DND-41 (cell line): Measurements from ENCODE around the gene TERB1.
A peak's percentile ranks its signal among the peaks of the same experiment; 100 is the strongest.

Experiments
- ATAC-seq: fragments of 200-7000 bp; cut with Tn5 transposase; 3 replicates; pipeline ENCODE4 v1.9.1; 2021; ENCODE audit warnings: low read depth; ENCODE audit not compliant: insufficient read depth
- DNase-seq: peaks from one replicate; pipeline ENCODE4 v3.0.0-alpha.2; 2020
- H2AFZ ChIP-seq: 2 replicates; pipeline ENCODE4 v1.6.0; 2012; ENCODE audit warnings: low read depth, low read length
- H3K27ac ChIP-seq: 2 replicates; pipeline ENCODE4 v1.5.1; 2012; ENCODE audit warnings: low read length, inconsistent platforms
- H3K27me3 ChIP-seq: fragments of 200-600 bp; sonication (generic); 2 replicates; pipeline ENCODE4 v1.6.0; 2012; ENCODE audit warnings: low read length, mild to moderate bottlenecking, inconsistent platforms; ENCODE audit not compliant: insufficient read depth, poor library complexity
- H3K36me3 ChIP-seq: 2 replicates; pipeline ENCODE4 v1.5.1; 2012; ENCODE audit warnings: low read length, inconsistent platforms; ENCODE audit not compliant: insufficient read depth
- H3K4me1 ChIP-seq: 2 replicates; pipeline ENCODE4 v1.5.1; 2012; ENCODE audit warnings: mild to moderate bottlenecking, low read length; ENCODE audit not compliant: insufficient read depth
- H3K4me2 ChIP-seq: 2 replicates; pipeline ENCODE4 v1.6.0; 2012; ENCODE audit warnings: mild to moderate bottlenecking, moderate library complexity, low read length, inconsistent platforms; ENCODE audit not compliant: insufficient read depth
- H3K4me3 ChIP-seq, 2 experiments: fragments of 200-600 bp in 1 of 2; shearing (Covaris generic) in 1 of 2; 2 replicates each; pipeline ENCODE4 v1.5.1; 2012 to 2016; ENCODE audit warnings: inconsistent platforms in 2 of 2, low read length in 2 of 2, mild to moderate bottlenecking in 2 of 2, low read depth in 1 of 2, moderate library complexity in 1 of 2
- H3K79me2 ChIP-seq: 2 replicates; pipeline ENCODE4 v1.6.0; 2012; ENCODE audit warnings: low read length, inconsistent platforms; ENCODE audit not compliant: insufficient read depth
- H3K9ac ChIP-seq: 2 replicates; pipeline ENCODE4 v1.6.0; 2012; ENCODE audit warnings: low read depth, mild to moderate bottlenecking, inconsistent platforms, low read length, moderate library complexity
- H3K9me3 ChIP-seq: 2 replicates; pipeline ENCODE4 v1.5.1; 2012; ENCODE audit warnings: low read length, moderate library complexity, mild to moderate bottlenecking, inconsistent platforms; ENCODE audit not compliant: insufficient read depth, severe bottlenecking
- H4K20me1 ChIP-seq: 2 replicates; pipeline ENCODE4 v1.6.0; 2012; ENCODE audit warnings: low read length; ENCODE audit not compliant: insufficient read depth
- CTCF ChIP-seq: IDR thresholded peaks from 2 replicates; pipeline ENCODE4 v1.5.1; 2012; ENCODE audit warnings: borderline replicate concordance, low read length, moderate library complexity, mild to moderate bottlenecking; ENCODE audit not compliant: poor library complexity, severe bottlenecking; ENCODE audit errors: extremely low read depth
- EZH2 ChIP-seq: IDR thresholded peaks from 3 replicates; pipeline ENCODE4 v1.6.1; 2012; ENCODE audit warnings: borderline replicate concordance, low read depth, mild to moderate bottlenecking, moderate library complexity, low read length, inconsistent platforms; ENCODE audit not compliant: severe bottlenecking

TERB1 gene

GRCh38 chr16:66751303-66751991 is 49.9 kb downstream of the TERB1 start, which contains the start of gene DYNC1LI2:
DYNC1LI2 (minus strand) TSS chr16:66751609; CDS start chr16:66751591, 18 bp downstream.
- H3K4me3 ChIP-seq, result peak within 1 kb of the TSS; percentile 73 to 86; a peak in 3 of 4 replicates
- H3K36me3 ChIP-seq, result peaks cover 37% of the 10 kb centered on the region
- H4K20me1 ChIP-seq, result peaks cover 19% of the 10 kb centered on the region
- H2AFZ ChIP-seq, result peak within 1 kb of the TSS; percentile 76
- H3K4me2 ChIP-seq, result peak within 1 kb of the TSS; percentile 77
- peaks cover 49% of the 10 kb centered on the region for H3K79me2 ChIP-seq
- H3K27me3 ChIP-seq, result peaks cover 8% of the 10 kb centered on the region
- peak within 1 kb of the TSS; percentile 92 for H3K27ac ChIP-seq
- ATAC-seq (peak; percentile 88), DNase-seq (peak; percentile 82)
- H3K9ac ChIP-seq, result peak within 1 kb of the TSS; percentile 85
- H3K4me1 ChIP-seq, result peaks cover 44% of the 10 kb centered on the region
- TF ChIP-seq EZH2 (no peak), CTCF (peak; percentile 96)
- no peaks in the 10 kb centered on the region for H3K9me3 ChIP-seq

GRCh38 chr16:66751053-66751302 is 50.4 kb downstream of the TERB1 start:
- Histone ChIP-seq H2AFZ (peak overlapping the region; percentile 76), H3K79me2 (peaks cover 53% of the 10 kb centered on the region), H4K20me1 (peaks cover 22% of the 10 kb centered on the region), H3K36me3 (peaks cover 42% of the 10 kb centered on the region), H3K9me3 (no peaks in the 10 kb centered on the region), H3K27me3 (peaks cover 3% of the 10 kb centered on the region), H3K4me3 (peak overlapping the region; percentile 73 to 86; a peak in 3 of 4 replicates), H3K27ac (peak overlapping the region; percentile 92), H3K4me2 (peak overlapping the region; percentile 77), H3K4me1 (peaks cover 44% of the 10 kb centered on the region), H3K9ac (peak overlapping the region; percentile 85)
- peak; percentile 43 for ATAC-seq
- DNase-seq, result peak; percentile 36
- TF ChIP-seq EZH2 (no peak), CTCF (no peak)

- peaks cover 3% of the 10 kb centered on the region for H3K27me3 ChIP-seq
- H3K9me3 ChIP-seq, result no peaks in the 10 kb centered on the region
- peak overlapping the region; percentile 77 for H3K4me2 ChIP-seq
- peaks cover 57% of the 10 kb centered on the region for H3K79me2 ChIP-seq
- H3K27ac ChIP-seq, result peak overlapping the region; percentile 92
- H3K36me3 ChIP-seq, result peaks cover 44% of the 10 kb centered on the region
- no peak; the same call in 2 of the 3 replicates for ATAC-seq
- peaks cover 23% of the 10 kb centered on the region for H4K20me1 ChIP-seq
- H3K9ac ChIP-seq, result peak overlapping the region; percentile 85
- TF ChIP-seq EZH2 (no peak), CTCF (no peak)
- no peak for DNase-seq
- H3K4me1 ChIP-seq, result peaks cover 44% of the 10 kb centered on the region
- peak overlapping the region; percentile 76; the same call in 1 of the 2 replicates for H2AFZ ChIP-seq
- H3K4me3 ChIP-seq, result peak overlapping the region; percentile 73 to 86; a peak in 3 of 4 replicates
These were observed 50.9 kb downstream of the TERB1 start for GRCh38 chr16:66750279-66751052.
